ENCODE data around the gene UBE2M. TPM values are rescaled to one million over a fixed set of nuclear protein-coding genes. Genes with fewer than 3 reads are reported as not detected.
"Not testable (repeated sequence)": the region's sequence is repeated elsewhere in the genome, so short reads cannot be mapped to it uniquely, and the experiment has no call there.

Gene UBE2M
- total RNA-seq, 4 donors from 2014 or later: 18.4 to 38.2 (median 29.4) TPM

GRCh38 chr19:58509731-58510083 is 48.7 kb downstream of the UBE2M start:
- peaks cover 0 to 14% (median 3%) of the 10 kb centered on the region in 4 donors for H3K4me1 ChIP-seq
- peaks cover 0 to 3% (median 0%) of the 10 kb centered on the region in 4 donors for H3K9me3 ChIP-seq
- TF ChIP-seq CTCF (IDR thresholded peaks at IDR 0.05): no peak
- TF ChIP-seq EP300 (IDR thresholded peaks at IDR 0.05): no peak
- no peak for TF ChIP-seq POLR2A (IDR thresholded peaks at IDR 0.05)
- no peak overlapping the region for H3K4me3 ChIP-seq
- WGBS, 2 donors: 77 to 90% methylated on average over 11 of the region's 11 CpGs
- H3K27me3 ChIP-seq: no peaks in the 10 kb centered on the region
- DNase-seq (ENCODE audit: low spot score in 2 of 2): no peak
- no peak overlapping the region for H3K27ac ChIP-seq
- H3K36me3 ChIP-seq: peaks cover 0 to 15% (median 0%) of the 10 kb centered on the region in 3 donors

GRCh38 chr19:58507602-58508223 is 50.7 kb downstream of the UBE2M start:
- WGBS, 2 donors: 74 to 84% methylated on average over 7 to 8 of the region's 8 CpGs
- H3K4me1 ChIP-seq; DNase-seq (ENCODE audit: low spot score in 2 of 2): not testable (repeated sequence)

More at GRCh38 chr19:58507602-58508223, 50.7 kb downstream of the UBE2M start:
- not testable (repeated sequence) for H3K36me3 ChIP-seq, H3K27ac ChIP-seq, H3K27me3 ChIP-seq, H3K9me3 ChIP-seq, H3K4me3 ChIP-seq

Small RNA genes within 50 kb of the gene (small RNA-seq; reads per million reads assigned to genes)
- gene MIR6807 (not detected), gene RN7SL525P (not detected)

Other genes starting within 250 kb of the UBE2M start
- 1 to 10 TPM; 2.2 to 4.8 (median 4.2) TPM for gene ZSCAN22, start 231.6 kb downstream of the UBE2M start, total RNA-seq
- gene A1BG, start 205.1 kb downstream of the UBE2M start, total RNA-seq: 100 to 1,000 TPM in 1 of 4 donors, 10 to 100 TPM in 3; 86.1 to 165 (median 97.6) TPM
- gene ZNF497, start 195.9 kb downstream of the UBE2M start, total RNA-seq: 1 to 10 TPM; 2.9 to 6.5 (median 3.9) TPM
- gene ZNF837, start 177.6 kb downstream of the UBE2M start, total RNA-seq: 1 to 10 TPM; 1.3 to 6.9 (median 2.6) TPM
- 1,000 to 10,000 TPM; 1,161 to 1,574 (median 1,263) TPM for gene RPS5, start 171.3 kb downstream of the UBE2M start, total RNA-seq
- not detected for gene RNF225, start 163.0 kb downstream of the UBE2M start, total RNA-seq
- gene ZNF584, start 150.0 kb downstream of the UBE2M start, total RNA-seq: 10 to 100 TPM; 16.4 to 24.6 (median 20.9) TPM
- 10 to 100 TPM in 2 of 4 donors, 1 to 10 TPM in 2; 5.0 to 12.6 (median 8.2) TPM for gene ZNF132, start 118.5 kb downstream of the UBE2M start, total RNA-seq
- 10 to 100 TPM; 13.6 to 23.4 (median 15.5) TPM for gene ZNF324B, start 107.0 kb downstream of the UBE2M start, total RNA-seq
- 10 to 100 TPM; 23.6 to 33.5 (median 30.2) TPM for gene ZNF324, start 91.5 kb downstream of the UBE2M start, total RNA-seq
- gene ZNF446, start 82.3 kb downstream of the UBE2M start, total RNA-seq: 10 to 100 TPM; 18.4 to 31.6 (median 26.2) TPM
- gene SLC27A5, start 46.6 kb downstream of the UBE2M start, total RNA-seq: 10 to 100 TPM; 10.5 to 17.7 (median 13.4) TPM
- gene ZBTB45, start 38.8 kb downstream of the UBE2M start, total RNA-seq: 10 to 100 TPM in 3 of 4 donors, 1 to 10 TPM in 1; 9.8 to 16.5 (median 12.6) TPM
- gene TRIM28, start 14.5 kb downstream of the UBE2M start, total RNA-seq: 100 to 1,000 TPM; 136 to 299 (median 159) TPM
- gene CHMP2A, start 3.5 kb downstream of the UBE2M start, total RNA-seq: 100 to 1,000 TPM in 3 of 4 donors, 10 to 100 TPM in 1; 90.0 to 146 (median 128) TPM
- gene MZF1, start 14.7 kb upstream of the UBE2M start, total RNA-seq: 10 to 100 TPM; 41.6 to 88.8 (median 52.5) TPM